H7 (cell line): Measurements from ENCODE around the gene PPP1R3E. TPM values are rescaled to one million over a fixed set of nuclear protein-coding genes. Genes with fewer than 3 reads are reported as not detected.

Experiments used
- DNase-seq: peaks from one replicate; pipeline ENCODE4 v3.0.0; 2012
- H3K27me3 ChIP-seq: 2 replicates; pipeline ENCODE4 v1.6.0; 2011; ENCODE audit warnings: mild to moderate bottlenecking, low read length; ENCODE audit not compliant: control insufficient read depth, insufficient read depth
- H3K36me3 ChIP-seq: replicated peaks from 2 replicates; pipeline ENCODE4 v1.5.1; 2011; ENCODE audit warnings: low read length; ENCODE audit not compliant: control insufficient read depth, insufficient read depth
- H3K4me3 ChIP-seq: 2 replicates; pipeline ENCODE4 v1.5.1; 2011; ENCODE audit warnings: low read depth, mild to moderate bottlenecking, control low read depth, low read length, moderate library complexity; ENCODE audit not compliant: insufficient read depth
- total RNA-seq: library from RNA; depleted of rRNA; stranded (reverse); fragments of >200 nt; shearing (Covaris generic); gene quantifications from 2 replicates; pipeline ENCODE4 v1.2.3, GENCODE V29; 2014

The PPP1R3E gene
- total RNA-seq, 1 experiment from 2014 or later, result 2.0 TPM

DNA sequence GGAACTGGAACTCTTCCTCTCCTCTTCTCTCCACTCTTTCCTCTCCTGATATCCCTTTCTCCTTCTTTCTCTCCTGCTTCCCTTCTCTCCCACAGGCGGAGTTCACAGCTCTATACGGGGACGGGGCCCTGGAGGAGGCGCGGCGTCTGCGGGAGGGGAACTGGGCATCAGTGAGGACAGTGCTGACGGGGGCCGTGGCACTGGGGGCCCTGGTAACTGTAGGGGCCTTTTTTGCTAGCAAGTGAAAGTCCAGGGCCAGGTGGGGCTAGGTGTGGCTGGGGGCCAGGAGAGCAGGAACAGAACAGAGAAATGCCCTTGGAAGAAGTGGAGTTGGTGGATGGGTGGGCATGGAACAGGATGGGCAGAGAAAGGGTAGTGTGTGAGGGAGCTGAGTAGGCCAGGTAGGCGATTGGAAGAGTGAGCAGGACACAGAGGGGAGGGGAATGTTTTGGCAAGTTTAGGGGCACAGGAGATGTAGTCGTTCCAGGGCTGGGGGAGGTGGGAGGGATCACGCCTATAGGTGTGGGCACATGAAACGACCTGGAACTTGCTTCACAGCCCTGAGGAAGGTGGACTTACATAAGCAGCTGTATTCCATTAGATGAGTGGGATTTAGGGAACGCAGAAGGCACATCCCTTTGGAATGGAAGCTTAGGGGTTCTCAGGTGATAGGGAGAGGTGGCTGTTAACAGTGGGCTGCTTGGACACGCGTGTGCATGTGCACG is 6.2 kb upstream of the PPP1R3E start:
- H3K4me3 ChIP-seq, result no peak overlapping the region
- no peaks in the 10 kb centered on the region for H3K27me3 ChIP-seq
- no peak for DNase-seq
- H3K36me3 ChIP-seq, result peaks cover 7% of the 10 kb centered on the region

DNA sequence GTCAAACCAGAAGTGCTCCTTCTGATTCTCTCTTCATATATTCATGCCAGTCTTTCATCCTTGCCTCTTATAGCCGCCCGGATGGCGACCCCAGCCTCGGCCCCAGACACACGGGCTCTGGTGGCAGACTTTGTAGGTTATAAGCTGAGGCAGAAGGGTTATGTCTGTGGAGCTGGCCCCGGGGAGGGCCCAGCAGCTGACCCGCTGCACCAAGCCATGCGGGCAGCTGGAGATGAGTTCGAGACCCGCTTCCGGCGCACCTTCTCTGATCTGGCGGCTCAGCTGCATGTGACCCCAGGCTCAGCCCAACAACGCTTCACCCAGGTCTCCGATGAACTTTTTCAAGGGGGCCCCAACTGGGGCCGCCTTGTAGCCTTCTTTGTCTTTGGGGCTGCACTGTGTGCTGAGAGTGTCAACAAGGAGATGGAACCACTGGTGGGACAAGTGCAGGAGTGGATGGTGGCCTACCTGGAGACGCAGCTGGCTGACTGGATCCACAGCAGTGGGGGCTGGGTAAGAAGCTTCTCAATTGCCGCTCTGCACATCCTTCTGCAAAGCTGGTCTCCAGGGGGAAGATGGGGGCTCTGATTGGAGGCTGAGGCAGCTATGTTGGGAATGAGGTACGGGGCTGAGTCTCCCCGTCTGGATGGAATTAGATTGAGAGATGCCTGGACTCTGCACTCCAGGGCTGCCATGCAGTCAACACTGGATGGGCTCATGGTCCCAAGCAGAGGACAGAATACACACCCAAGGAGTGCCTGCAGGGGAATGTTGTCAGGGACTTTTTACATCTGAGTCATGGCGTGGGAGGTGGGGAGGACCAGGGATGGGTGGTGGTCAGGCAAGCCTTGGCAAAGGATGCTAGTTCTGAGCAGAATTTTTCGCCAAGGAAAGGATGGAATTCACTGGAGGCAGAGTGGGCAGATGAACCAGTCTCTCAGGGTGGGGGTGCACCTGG is 5.3 kb upstream of the PPP1R3E start:
- peaks cover 7% of the 10 kb centered on the region for H3K27me3 ChIP-seq
- DNase-seq, result no peak
- H3K4me3 ChIP-seq, result no peak overlapping the region
- peaks cover 7% of the 10 kb centered on the region for H3K36me3 ChIP-seq

DNA sequence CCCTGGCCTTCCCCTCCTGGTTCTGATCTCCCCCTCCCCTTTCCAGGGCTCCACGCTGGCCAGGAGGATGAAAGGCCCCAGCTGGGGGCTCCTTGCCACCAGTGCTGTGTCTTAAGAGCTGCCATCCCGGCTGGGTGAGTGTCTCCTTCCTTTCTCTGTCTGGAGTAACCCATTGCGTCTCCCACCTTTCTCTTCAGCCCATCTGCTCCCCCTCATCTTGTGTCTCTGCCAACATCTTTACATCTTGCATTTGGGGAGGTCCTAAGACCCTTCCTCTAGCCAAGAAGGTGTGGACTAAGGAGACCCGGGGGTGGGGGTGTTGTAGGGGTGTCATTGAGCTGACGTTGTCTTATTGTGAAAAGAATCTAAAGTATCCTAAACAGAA is 4.5 kb upstream of the PPP1R3E start:
- peaks cover 7% of the 10 kb centered on the region for H3K27me3 ChIP-seq
- DNase-seq, result no peak

DNA sequence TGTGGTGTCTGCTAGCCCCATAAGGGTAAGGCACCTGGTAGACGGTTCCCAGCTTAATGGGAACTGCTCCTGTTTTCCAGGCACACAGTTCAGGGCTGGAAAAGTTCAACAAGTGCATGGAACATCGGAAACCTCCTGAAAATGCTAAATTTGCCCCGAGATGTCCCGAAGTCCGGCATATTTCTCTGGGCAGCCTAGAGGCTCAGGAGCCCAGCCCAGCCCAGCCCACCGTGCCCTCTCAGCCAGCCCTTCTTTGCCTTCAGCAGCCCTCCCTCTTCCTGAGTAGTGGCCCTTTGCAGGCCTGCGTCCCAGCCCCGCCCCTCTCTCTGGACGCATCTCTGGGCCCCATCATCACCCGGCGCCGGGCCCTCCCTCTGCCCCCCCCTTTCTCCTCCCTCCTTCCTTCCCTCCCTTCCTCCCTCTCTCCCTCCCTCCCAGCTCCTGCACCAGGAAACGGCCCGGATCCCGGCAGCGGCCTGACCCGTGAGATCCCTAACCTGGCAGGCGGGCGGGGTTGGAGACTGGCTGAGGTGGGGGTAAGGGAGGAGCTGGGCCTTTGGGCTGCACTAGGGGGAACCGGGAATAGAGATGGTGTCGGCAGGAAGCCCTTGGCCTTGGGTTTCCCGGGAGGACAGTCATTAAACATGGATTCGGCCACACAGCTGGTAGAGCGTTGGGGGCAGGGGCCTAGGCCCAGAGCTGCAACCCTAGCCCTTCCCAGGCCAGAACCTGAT is 3.9 kb upstream of the PPP1R3E start, which contains the start of gene BCL2L2:
BCL2L2 (plus strand) TSS at position 422 of the 734 bp plus-strand sequence. CDS start 935 bp downstream, outside the sequence.
- peak within 1 kb of the TSS; percentile 89 for H3K4me3 ChIP-seq
- peaks cover 7% of the 10 kb centered on the region for H3K36me3 ChIP-seq
- peak; percentile 94 for DNase-seq
- peaks cover 7% of the 10 kb centered on the region for H3K27me3 ChIP-seq

More for the DNA sequence above, 4.5 kb upstream of the PPP1R3E start:
- Histone ChIP-seq H3K4me3 (peak overlapping the region; percentile 89), H3K36me3 (peaks cover 7% of the 10 kb centered on the region)

GRCh38 chr14:23301969-23302289 is 730 bp downstream of the PPP1R3E start:
- DNase-seq, result no peak
- no peaks in the 10 kb centered on the region for H3K36me3 ChIP-seq
- peak overlapping the region; percentile 80 for H3K4me3 ChIP-seq
- peaks cover 34% of the 10 kb centered on the region for H3K27me3 ChIP-seq

- Histone ChIP-seq H3K36me3 (no peaks in the 10 kb centered on the region), H3K4me3 (peak overlapping the region; percentile 80), H3K27me3 (peaks cover 39% of the 10 kb centered on the region)
- peak; percentile 99 for DNase-seq
Measured at GRCh38 chr14:23301288-23301968, 1.2 kb downstream of the PPP1R3E start.

DNA sequence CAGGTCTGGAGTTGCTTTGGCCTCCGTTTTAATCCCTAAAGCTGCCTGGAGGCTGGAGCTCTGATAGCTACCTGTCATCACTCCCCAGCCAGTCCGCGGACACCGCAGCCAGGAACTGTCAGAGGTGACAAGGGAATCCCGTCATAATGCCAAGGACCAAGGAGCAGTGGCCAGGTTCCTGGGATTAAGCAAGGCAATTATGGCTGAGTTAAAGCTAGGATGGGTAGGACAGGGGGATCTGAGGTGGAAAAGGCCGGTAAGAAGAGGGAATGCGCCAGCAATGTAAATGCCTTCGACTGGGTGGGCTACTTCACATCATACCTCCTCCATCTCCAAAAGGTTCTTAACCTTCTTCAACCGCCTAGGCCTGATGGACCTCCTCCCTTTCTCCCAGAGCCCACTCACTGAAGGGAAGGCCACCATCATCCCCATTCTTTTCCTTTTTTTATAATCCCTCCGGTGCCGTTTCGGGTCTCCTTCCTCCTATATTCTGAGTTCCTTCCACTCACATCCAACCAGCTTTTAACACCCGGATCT is 1.9 kb downstream of the PPP1R3E start:
- H3K27me3 ChIP-seq, result peaks cover 46% of the 10 kb centered on the region
- peak; percentile 41 for DNase-seq
- peak overlapping the region; percentile 80 for H3K4me3 ChIP-seq
- no peaks in the 10 kb centered on the region for H3K36me3 ChIP-seq

DNA sequence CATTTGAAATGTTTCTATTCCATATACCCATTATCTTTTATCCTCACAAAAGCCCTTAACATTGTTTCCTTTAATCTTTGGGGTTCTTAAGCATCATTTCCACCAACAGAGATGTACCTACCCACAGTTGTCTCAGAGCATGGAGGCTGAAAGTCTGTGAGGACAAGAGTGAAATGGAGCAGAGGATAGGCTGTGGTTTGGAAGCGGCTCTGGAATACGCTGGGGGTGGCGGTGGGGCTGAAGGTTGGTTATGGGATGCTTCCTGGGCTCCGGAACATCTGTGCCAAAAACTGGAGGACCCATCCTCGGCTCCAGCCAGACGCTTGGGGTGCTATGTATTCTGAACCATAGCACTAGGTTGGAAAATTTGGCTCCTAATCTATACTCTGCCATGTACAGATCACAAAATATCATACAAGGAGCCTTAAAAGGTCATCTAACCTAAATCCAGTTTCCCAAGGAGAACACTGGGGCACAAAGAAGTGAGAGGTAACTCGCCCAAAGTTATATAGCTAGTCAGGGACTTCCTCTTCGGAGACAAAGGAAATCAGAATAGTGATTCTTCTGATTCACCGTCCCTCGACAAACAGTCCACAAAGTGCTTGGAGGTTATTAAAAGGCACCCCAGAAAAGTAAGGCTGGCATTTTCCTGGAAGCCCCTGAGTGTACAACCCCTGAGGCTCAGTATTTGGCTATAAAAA is 2.5 kb downstream of the PPP1R3E start:
- Histone ChIP-seq H3K4me3 (no peak overlapping the region; the same call in 1 of the 2 replicates), H3K36me3 (no peaks in the 10 kb centered on the region), H3K27me3 (peaks cover 52% of the 10 kb centered on the region)
- no peak for DNase-seq

GRCh38 chr14:23299211-23299957 is 3.3 kb downstream of the PPP1R3E start:
- peaks cover 54% of the 10 kb centered on the region for H3K27me3 ChIP-seq
- no peak overlapping the region for H3K4me3 ChIP-seq
- no peak for DNase-seq
- H3K36me3 ChIP-seq, result no peaks in the 10 kb centered on the region

- peaks cover 59% of the 10 kb centered on the region for H3K27me3 ChIP-seq
- H3K4me3 ChIP-seq, result no peak overlapping the region
- DNase-seq, result no peak
- H3K36me3 ChIP-seq, result no peaks in the 10 kb centered on the region
Measured at GRCh38 chr14:23297611-23298277, 4.9 kb downstream of the PPP1R3E start.

DNA sequence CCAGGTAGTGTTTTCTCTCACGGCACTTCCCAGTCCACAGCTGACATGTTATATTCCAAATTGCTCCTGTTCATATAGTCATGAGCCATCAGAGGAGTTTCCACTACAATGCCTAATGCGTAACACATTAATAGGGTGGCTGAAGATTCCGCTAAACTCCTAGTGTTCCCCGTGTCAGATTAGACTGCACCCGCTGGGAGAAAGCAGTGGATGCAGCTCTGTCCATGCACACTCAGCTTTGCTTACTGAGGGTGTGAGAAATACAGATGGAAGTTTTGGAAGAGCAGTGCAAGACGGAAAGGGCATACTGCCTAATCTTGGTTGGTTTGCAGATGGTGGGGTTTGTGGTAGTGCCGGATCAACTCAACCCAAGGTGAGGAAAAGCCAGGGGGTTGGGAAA is 5.6 kb downstream of the PPP1R3E start:
- DNase-seq, result no peak
- Histone ChIP-seq H3K36me3 (no peaks in the 10 kb centered on the region), H3K4me3 (no peak overlapping the region), H3K27me3 (peaks cover 65% of the 10 kb centered on the region)

- H3K27me3 ChIP-seq, result peaks cover 74% of the 10 kb centered on the region
- DNase-seq, result no peak
- H3K36me3 ChIP-seq, result no peaks in the 10 kb centered on the region
- H3K4me3 ChIP-seq, result no peak overlapping the region
Measured at GRCh38 chr14:23296012-23296777, 6.5 kb downstream of the PPP1R3E start.
